Endothelial cell of umbilical vein (primary cell): ENCODE measurements around the gene ALG2.

Experiments used
- EZH2 ChIP-seq: IDR thresholded peaks from 2 replicates; pipeline ENCODE4 v1.6.1; 2012; ENCODE audit warnings: borderline replicate concordance, low read depth, mild to moderate bottlenecking, moderate library complexity, low read length, inconsistent platforms; ENCODE audit not compliant: severe bottlenecking
- MYC ChIP-seq: IDR thresholded peaks from one replicate; pipeline ENCODE4 v1.6.1; 2011; ENCODE audit warnings: mild to moderate bottlenecking, low read depth, low read length
- POLR2AphosphoS5 ChIP-seq: IDR thresholded peaks from 2 replicates; pipeline ENCODE4 v1.6.1; 2012; ENCODE audit warnings: low read depth, mild to moderate bottlenecking, control low read depth, low read length, moderate library complexity; ENCODE audit not compliant: insufficient read depth
- TF ChIP-seq, protein P1 (sequence below), 2 donors: IDR thresholded peaks; 1 replicate in 1 of 2; 2 replicates in 1 of 2; pipeline ENCODE4 v1.5.1; 2011; ENCODE audit warnings: low read length in 2 of 2, mild to moderate bottlenecking in 2 of 2, moderate library complexity in 2 of 2, control low read depth in 1 of 2, inconsistent platforms in 1 of 2, low read depth in 1 of 2; ENCODE audit not compliant: insufficient read depth in 1 of 2; ENCODE audit errors: extremely low read depth in 1 of 2
- TF ChIP-seq, protein P2 (sequence below): IDR thresholded peaks from 2 replicates; pipeline ENCODE4 v1.6.1; 2011; ENCODE audit not compliant: insufficient read depth, insufficient read length

DNA sequence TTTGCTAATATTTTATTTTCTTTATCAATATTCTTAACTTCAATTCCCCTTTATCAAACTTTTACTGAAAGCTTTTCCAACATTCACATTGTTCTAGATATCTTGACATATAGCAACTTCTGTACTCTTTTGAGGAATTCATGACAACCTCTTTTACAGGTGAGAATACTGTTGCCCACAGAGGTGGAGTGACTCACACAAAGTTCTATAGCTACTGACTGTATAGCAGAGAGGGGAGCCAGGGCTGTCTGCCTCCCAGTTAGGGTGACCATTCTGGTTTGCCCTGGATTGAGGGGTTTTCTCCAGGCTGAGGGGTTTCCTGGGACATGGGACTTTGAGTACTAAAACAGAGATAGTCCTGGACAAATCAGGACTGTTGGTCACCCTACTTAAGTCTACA, 16.6 kb upstream of the ALG2 start:
- TF ChIP-seq, protein P1, sequence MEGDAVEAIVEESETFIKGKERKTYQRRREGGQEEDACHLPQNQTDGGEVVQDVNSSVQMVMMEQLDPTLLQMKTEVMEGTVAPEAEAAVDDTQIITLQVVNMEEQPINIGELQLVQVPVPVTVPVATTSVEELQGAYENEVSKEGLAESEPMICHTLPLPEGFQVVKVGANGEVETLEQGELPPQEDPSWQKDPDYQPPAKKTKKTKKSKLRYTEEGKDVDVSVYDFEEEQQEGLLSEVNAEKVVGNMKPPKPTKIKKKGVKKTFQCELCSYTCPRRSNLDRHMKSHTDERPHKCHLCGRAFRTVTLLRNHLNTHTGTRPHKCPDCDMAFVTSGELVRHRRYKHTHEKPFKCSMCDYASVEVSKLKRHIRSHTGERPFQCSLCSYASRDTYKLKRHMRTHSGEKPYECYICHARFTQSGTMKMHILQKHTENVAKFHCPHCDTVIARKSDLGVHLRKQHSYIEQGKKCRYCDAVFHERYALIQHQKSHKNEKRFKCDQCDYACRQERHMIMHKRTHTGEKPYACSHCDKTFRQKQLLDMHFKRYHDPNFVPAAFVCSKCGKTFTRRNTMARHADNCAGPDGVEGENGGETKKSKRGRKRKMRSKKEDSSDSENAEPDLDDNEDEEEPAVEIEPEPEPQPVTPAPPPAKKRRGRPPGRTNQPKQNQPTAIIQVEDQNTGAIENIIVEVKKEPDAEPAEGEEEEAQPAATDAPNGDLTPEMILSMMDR (IDR thresholded peaks at IDR 0.05; ENCODE audit: extremely low read depth in 1 of 2, insufficient read depth in 1 of 2, low read depth in 1 of 2, low read length in 2 of 2), result no peak
- TF ChIP-seq MYC (no peak), POLR2AphosphoS5 (no peak), EZH2 (no peak)
- TF ChIP-seq, protein P2, sequence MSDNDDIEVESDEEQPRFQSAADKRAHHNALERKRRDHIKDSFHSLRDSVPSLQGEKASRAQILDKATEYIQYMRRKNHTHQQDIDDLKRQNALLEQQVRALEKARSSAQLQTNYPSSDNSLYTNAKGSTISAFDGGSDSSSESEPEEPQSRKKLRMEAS, result no peak
